ENCODE results near the gene SLC39A5.

DNA sequence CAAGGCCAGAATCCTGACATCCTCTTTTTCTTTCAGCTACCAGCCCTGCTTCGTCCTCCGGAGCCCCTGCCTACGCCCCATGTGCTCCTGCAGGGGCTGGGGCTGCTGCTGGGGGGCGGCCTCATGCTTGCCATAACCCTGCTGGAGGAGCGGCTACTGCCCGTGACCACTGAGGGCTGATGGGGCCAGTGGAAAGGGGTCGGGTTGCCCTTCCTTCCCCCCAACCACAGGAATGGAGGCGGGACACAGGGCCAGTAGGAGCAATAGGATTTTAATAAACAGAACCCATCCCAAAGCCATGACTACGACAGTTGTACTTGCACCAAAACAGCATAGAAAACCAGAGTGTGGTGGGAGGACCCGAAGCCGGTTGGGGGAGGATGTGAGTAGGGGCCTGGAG, 7.7 kb downstream of the SLC39A5 start:
- TF ChIP-seq POLR2A (IDR thresholded peaks at IDR 0.05) (no peak), POLR2AphosphoS5 (IDR thresholded peaks at IDR 0.05) (no peak)
- TF ChIP-seq, protein P1, sequence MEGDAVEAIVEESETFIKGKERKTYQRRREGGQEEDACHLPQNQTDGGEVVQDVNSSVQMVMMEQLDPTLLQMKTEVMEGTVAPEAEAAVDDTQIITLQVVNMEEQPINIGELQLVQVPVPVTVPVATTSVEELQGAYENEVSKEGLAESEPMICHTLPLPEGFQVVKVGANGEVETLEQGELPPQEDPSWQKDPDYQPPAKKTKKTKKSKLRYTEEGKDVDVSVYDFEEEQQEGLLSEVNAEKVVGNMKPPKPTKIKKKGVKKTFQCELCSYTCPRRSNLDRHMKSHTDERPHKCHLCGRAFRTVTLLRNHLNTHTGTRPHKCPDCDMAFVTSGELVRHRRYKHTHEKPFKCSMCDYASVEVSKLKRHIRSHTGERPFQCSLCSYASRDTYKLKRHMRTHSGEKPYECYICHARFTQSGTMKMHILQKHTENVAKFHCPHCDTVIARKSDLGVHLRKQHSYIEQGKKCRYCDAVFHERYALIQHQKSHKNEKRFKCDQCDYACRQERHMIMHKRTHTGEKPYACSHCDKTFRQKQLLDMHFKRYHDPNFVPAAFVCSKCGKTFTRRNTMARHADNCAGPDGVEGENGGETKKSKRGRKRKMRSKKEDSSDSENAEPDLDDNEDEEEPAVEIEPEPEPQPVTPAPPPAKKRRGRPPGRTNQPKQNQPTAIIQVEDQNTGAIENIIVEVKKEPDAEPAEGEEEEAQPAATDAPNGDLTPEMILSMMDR (IDR thresholded peaks at IDR 0.05): no peak
